Fibroblast of villous mesenchyme (primary cell): Measurements from ENCODE around the gene AKAP10. TPM values are rescaled to one million over a fixed set of nuclear protein-coding genes. Genes with fewer than 3 reads are reported as not detected.
"Not testable (repeated sequence)": the region's sequence is repeated elsewhere in the genome, so short reads cannot be mapped to it uniquely, and the experiment has no call there.

Experiments
- DNase-seq: peaks from one replicate; pipeline ENCODE4 v3.0.0-alpha.2; 2010; ENCODE audit warnings: low read depth
- H3K4me3 ChIP-seq: 2 replicates; pipeline ENCODE4 v1.5.1; 2011; ENCODE audit warnings: low read depth, mild to moderate bottlenecking, low read length
- CTCF ChIP-seq: IDR thresholded peaks from 2 replicates; pipeline ENCODE4 v1.5.1; 2012; ENCODE audit warnings: low read depth, mild to moderate bottlenecking, low read length; ENCODE audit not compliant: insufficient read depth
- small RNA-seq: library from RNA; depleted of rRNA; stranded (forward); fragments of <200 nt; gene quantifications from one replicate; pipeline ENCODE3, GENCODE V24; 2012
- total RNA-seq: library from RNA; depleted of rRNA; stranded (reverse); fragments of >200 nt; gene quantifications from 2 replicates; pipeline ENCODE4 v1.2.3, GENCODE V29; 2012

AKAP10 gene
- total RNA-seq, 1 donor: 32.8 TPM

DNA sequence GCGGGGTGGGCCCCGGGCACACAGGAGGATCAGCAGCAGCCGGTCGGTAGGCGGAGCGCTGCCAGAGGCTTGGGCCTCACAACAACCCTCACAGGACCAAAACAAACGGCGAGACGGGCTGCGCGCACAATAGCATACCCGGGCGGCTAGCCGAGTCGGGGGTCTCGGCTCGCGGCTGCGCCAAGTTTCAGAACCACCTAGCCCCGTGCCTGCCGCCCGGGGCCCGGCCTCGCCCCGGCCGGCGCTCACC, 110.6 kb downstream of the AKAP10 start:
- peak; percentile 64 for DNase-seq
- peak; percentile 45 for TF ChIP-seq CTCF
- peak overlapping the region; percentile 78 for H3K4me3 ChIP-seq

- TF ChIP-seq CTCF: no peak
- no peak for DNase-seq
- H3K4me3 ChIP-seq: no peak overlapping the region
Observed at GRCh38 chr17:19865021-19865420, 112.6 kb downstream of the AKAP10 start.

GRCh38 chr17:19860647-19861177, 116.9 kb downstream of the AKAP10 start:
- not testable (repeated sequence) for H3K4me3 ChIP-seq, DNase-seq

DNA sequence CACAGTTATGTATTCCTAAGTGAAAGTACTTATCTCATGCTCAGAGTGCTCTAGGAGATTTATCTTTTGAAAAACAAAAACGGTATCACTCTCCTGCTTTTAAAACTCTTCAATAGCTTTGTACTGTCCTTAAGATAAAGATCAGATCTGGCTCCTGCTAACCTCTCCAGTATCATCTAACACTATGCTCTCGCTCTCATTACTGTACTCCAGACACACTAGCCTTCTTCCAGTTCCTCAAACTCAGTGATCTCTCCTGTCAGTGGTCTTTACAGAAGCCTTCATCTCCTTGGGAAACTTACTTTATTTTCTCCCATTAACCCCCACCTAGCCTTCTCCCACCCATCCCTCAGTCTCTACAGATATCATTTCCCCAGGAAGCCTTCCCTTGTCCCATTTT, 120.0 kb downstream of the AKAP10 start:
- TF ChIP-seq CTCF: no peak
- DNase-seq: no peak
- H3K4me3 ChIP-seq: no peak overlapping the region

Small RNA genes lying within 50 kb of the gene (small RNA-seq; reads per million reads assigned to genes)
- gene AC015726.2: not detected

Other genes with a start within 250 kb of the AKAP10 start
- gene ALDH3A1, start 229.5 kb downstream of the AKAP10 start, total RNA-seq: not detected in 2 replicates
- gene ULK2, start 109.9 kb downstream of the AKAP10 start, total RNA-seq: 16.8 and 21.9 TPM in 2 replicates
- 110 and 148 TPM in 2 replicates for gene SPECC1, start 31.5 kb upstream of the AKAP10 start, total RNA-seq